Calu3 (cell line): ENCODE results near the gene MCM7. TPM values are rescaled to one million over a fixed set of nuclear protein-coding genes. Genes with fewer than 3 reads are reported as not detected.

Experiments used
- BruUV-seq: library from RNA; stranded (reverse); fragments of 400-500 nt; replicated peaks from 2 replicates; lab custom pipeline; 2021; lab: Mats Ljungman, UMichigan
- CTCF ChIA-PET: fragments of 300-600 bp; sonication (Branson Sonifier 250); formaldehyde crosslinking; loops from one replicate; lab custom pipeline; 2022; ENCODE audit warnings: antibody characterized with exemption; lab: Charles Lee
- DNase-seq: peaks from one replicate; pipeline ENCODE4 v3.0.0; 2022
- H3K27ac Mint-ChIP-seq: one replicate; pipeline ENCODE4 v1.8.0; 2022; ENCODE audit warnings: mixed read lengths; ENCODE audit not compliant: unreplicated experiment
- H3K27me3 Mint-ChIP-seq: one replicate; pipeline ENCODE4 v1.8.0; 2022; ENCODE audit warnings: mixed read lengths; ENCODE audit not compliant: unreplicated experiment
- H3K36me3 Mint-ChIP-seq: one replicate; pipeline ENCODE4 v1.8.0; 2022; ENCODE audit warnings: mild to moderate bottlenecking, moderate library complexity, mixed read lengths; ENCODE audit not compliant: insufficient read depth, unreplicated experiment
- H3K4me1 Mint-ChIP-seq: one replicate; pipeline ENCODE4 v1.8.0; 2022; ENCODE audit warnings: mild to moderate bottlenecking, low read depth, mixed read lengths; ENCODE audit not compliant: unreplicated experiment
- H3K4me3 Mint-ChIP-seq: one replicate; pipeline ENCODE4 v1.8.0; 2022; ENCODE audit warnings: mild to moderate bottlenecking, low read depth, moderate library complexity, mixed read lengths; ENCODE audit not compliant: unreplicated experiment
- H3K9me3 Mint-ChIP-seq: one replicate; pipeline ENCODE4 v1.8.0; 2022; ENCODE audit warnings: low read depth, mixed read lengths; ENCODE audit not compliant: unreplicated experiment
- CTCF ChIP-seq: fragments of 200-600 bp; IDR thresholded peaks from one replicate; pipeline ENCODE4 v1.8.0; 2022; ENCODE audit warnings: antibody characterized with exemption; ENCODE audit not compliant: unreplicated experiment
- intact Hi-C: fragments of 100-400 bp; cut with micrococcal nuclease; formaldehyde crosslinking; loops from one replicate; pipeline ENCODE4 v1.10.0; 2022; ENCODE audit not compliant: unreplicated experiment
- total RNA-seq: library from RNA; stranded (reverse); gene quantifications from 2 replicates; pipeline ENCODE4 v1.2.3, GENCODE V29; 2022

The MCM7 gene
- total RNA-seq, 1 experiment from 2014 or later = 122 TPM

DNA sequence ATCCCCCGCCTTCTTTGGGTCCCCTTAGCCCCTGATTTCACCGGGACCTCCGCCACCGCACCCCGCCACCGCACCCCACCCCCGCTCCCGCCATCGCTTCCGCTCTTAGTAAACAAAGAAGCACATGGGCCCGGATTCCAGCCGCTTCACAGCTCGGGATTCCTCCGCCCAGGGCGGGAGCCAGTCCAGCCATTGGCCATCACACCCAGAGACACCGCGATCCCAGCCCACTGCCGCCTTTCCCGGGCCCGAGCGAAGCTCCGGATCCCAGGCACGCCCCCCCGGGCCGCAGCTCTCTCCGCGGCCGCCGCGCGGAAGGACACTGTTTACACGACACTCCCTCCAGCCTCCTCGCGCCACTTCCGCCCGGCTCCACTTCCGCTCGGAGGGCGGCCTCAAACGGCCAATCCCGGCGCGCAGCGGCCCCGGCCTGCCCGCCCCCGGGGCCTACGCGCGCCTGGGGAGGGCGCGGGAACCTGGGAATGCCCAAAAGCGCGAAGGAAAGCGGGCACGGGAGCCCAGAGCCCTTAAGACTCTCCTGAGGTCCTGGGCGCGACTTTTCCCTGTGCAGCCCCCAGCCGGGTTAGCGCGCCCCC is 679 bp downstream of the MCM7 start:
- Mint-ChIP-seq H3K9me3 (no peaks in the 10 kb centered on the region), H3K4me3 (peak overlapping the region; percentile 90), H3K4me1 (peaks cover 14% of the 10 kb centered on the region), H3K36me3 (peaks cover 78% of the 10 kb centered on the region), H3K27me3 (no peaks in the 10 kb centered on the region), H3K27ac (peak overlapping the region; percentile 93)
- intact Hi-C loops = no loop called here
- CTCF ChIA-PET = interaction anchor here (0.7 kb wide), 1 partner anchor 41 kb away, joined by 3 read pairs; no protein-coding TSS in a partner anchor
- BruUV-seq = no TSS peak
- DNase-seq = peak; percentile 93
- TF ChIP-seq CTCF = no peak

GRCh38 chr7:100099452-100099851 is 1.7 kb downstream of the MCM7 start:
- Mint-ChIP-seq H3K4me1 (peaks cover 14% of the 10 kb centered on the region), H3K9me3 (no peaks in the 10 kb centered on the region), H3K27me3 (no peaks in the 10 kb centered on the region), H3K4me3 (peak overlapping the region; percentile 90), H3K36me3 (peaks cover 89% of the 10 kb centered on the region), H3K27ac (peak overlapping the region; percentile 74)
- CTCF ChIA-PET = no interaction called here
- DNase-seq = no peak
- no peak for TF ChIP-seq CTCF
- intact Hi-C loops = no loop called here
- no TSS peak for BruUV-seq

- TF ChIP-seq CTCF = no peak
- Mint-ChIP-seq H3K36me3 (peaks cover 90% of the 10 kb centered on the region), H3K27me3 (no peaks in the 10 kb centered on the region), H3K27ac (peak overlapping the region; percentile 23), H3K4me3 (peak overlapping the region; percentile 90), H3K4me1 (peaks cover 14% of the 10 kb centered on the region), H3K9me3 (no peaks in the 10 kb centered on the region)
- no TSS peak for BruUV-seq
- DNase-seq = no peak
- CTCF ChIA-PET = no interaction called here
- intact Hi-C loops = no loop called here
Observed at GRCh38 chr7:100098913-100099312, 2.3 kb downstream of the MCM7 start.

DNA sequence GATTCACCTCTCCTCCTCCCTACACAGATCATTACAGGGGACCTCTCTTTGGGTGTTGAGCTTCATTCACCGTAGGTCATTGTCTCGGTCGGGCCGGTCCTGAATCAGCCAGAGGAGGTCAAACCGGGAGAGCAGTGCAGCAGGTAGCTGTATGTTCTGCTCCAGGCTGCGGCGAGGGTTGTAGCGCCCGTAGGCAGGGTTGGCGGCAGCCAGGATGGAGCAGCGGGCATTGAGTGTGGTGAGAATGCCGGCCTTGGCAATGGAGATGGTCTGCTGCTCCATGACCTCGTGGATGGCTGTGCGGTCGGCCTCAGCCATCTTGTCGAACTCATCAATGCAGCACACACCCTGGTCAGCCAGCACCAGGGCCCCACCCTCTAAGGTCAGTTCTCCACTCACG is 5.5 kb downstream of the MCM7 start:
- Mint-ChIP-seq H3K36me3 (peaks cover 93% of the 10 kb centered on the region), H3K27me3 (no peaks in the 10 kb centered on the region), H3K4me1 (peaks cover 14% of the 10 kb centered on the region), H3K27ac (no peak overlapping the region), H3K4me3 (no peak overlapping the region), H3K9me3 (no peaks in the 10 kb centered on the region)
- intact Hi-C loops = no loop called here
- CTCF ChIA-PET = no interaction called here
- DNase-seq = no peak
- no TSS peak for BruUV-seq
- no peak for TF ChIP-seq CTCF
